ENCODE results near the gene HEATR5A. TPM values are rescaled to one million over a fixed set of nuclear protein-coding genes. Genes with fewer than 3 reads are reported as not detected.

The HEATR5A gene
- total and polyA plus RNA-seq, 8 donors, result 3.6 to 92.8 (median 20.7) TPM

DNA sequence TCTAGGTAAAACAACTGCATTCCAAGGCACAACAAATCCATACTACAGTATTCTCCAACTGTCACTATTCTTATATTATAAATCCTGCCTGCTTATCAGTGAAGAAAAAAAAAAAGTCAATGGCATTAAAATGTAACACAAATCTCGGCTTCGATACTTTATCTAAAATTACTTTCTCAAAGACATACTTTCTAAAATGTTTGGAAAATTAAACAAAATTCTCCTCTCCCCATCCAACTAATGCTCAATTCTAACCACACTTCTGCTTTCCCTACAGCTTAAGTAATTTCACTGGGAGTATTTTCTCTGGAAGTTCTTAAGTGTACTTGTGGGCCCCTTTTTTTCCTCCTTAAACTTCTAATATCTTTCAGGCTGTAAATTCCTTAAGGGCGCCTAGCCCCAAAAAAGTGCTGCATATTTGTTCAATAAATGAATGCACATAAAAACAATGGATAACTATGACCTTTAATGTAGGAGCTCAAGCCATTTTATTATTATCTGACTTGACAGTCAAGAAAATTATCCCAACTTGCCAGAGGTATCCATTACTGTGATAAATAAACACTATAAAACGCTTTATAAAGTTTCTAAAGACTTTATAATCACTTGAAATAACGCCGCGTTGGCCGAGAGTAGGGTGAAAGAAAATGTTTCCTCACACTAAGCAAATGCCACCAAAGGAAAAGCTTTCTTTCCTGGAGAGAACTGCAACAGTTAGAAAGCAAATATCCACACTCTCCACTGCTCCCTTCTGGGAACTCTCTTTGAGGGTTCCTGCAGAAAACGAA is 977 bp downstream of the HEATR5A start:
- 5 to 8% (median 8%) methylated on average over 9 of the region's 9 CpGs for WGBS, 5 donors
- no peaks in the 10 kb centered on the region for H3K27me3 ChIP-seq
- H3K4me3 ChIP-seq, result peak overlapping the region; percentile 79 to 98 (median 96)
- no peak for DNase-seq
- H3K27ac ChIP-seq, result peak overlapping the region; percentile 84 to 97 (median 91)
- no peak for TF ChIP-seq EP300 (IDR thresholded peaks at IDR 0.05)
- peak in 1 of 3 donors; percentile 11 for TF ChIP-seq POLR2AphosphoS5 (IDR thresholded peaks at IDR 0.05)
- no peaks in the 10 kb centered on the region for H3K9me3 ChIP-seq
- H3K36me3 ChIP-seq, result no peaks in the 10 kb centered on the region
- intact Hi-C loops (cut with DNase I; ENCODE audit: low total_unique reads), result no loop called here
- H3K4me1 ChIP-seq, result peaks cover 12 to 47% (median 31%) of the 10 kb centered on the region in 4 donors

DNA sequence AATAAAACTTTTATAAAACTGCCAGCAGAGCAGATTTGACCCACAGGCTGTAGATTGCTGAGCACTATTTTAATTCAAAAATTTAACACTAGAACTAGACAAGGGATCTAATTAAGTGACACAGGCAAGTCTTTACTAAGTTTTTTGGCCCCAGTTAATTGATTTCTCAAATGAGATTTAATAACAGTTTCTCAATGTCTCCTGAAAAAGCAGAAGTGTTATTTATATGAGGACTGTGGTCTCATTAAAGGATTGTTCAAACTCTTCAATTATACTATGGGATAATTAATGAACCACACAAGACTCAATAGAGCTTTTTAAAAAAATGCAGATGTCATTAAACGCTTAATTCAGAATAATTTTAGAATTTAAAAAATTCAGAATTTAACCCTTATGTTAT is 1.9 kb downstream of the HEATR5A start:
- H3K4me3 ChIP-seq, result no peak overlapping the region
- peak overlapping the region in 2 of 5 donors; percentile 91 for H3K27ac ChIP-seq
- no peak for DNase-seq
- 46 to 60% (median 48%) methylated on average over 1 of the region's 1 CpG for WGBS, 5 donors
- intact Hi-C loops (cut with DNase I; ENCODE audit: low total_unique reads), result no loop called here
- no peaks in the 10 kb centered on the region for H3K9me3 ChIP-seq
- H3K4me1 ChIP-seq, result peaks cover 14 to 56% (median 37%) of the 10 kb centered on the region in 4 donors
- H3K36me3 ChIP-seq, result no peaks in the 10 kb centered on the region
- TF ChIP-seq POLR2AphosphoS5 (IDR thresholded peaks at IDR 0.05) (no peak), EP300 (IDR thresholded peaks at IDR 0.05) (no peak), POLR2A (IDR thresholded peaks at IDR 0.05) (no peak)
- TF ChIP-seq, protein P1, sequence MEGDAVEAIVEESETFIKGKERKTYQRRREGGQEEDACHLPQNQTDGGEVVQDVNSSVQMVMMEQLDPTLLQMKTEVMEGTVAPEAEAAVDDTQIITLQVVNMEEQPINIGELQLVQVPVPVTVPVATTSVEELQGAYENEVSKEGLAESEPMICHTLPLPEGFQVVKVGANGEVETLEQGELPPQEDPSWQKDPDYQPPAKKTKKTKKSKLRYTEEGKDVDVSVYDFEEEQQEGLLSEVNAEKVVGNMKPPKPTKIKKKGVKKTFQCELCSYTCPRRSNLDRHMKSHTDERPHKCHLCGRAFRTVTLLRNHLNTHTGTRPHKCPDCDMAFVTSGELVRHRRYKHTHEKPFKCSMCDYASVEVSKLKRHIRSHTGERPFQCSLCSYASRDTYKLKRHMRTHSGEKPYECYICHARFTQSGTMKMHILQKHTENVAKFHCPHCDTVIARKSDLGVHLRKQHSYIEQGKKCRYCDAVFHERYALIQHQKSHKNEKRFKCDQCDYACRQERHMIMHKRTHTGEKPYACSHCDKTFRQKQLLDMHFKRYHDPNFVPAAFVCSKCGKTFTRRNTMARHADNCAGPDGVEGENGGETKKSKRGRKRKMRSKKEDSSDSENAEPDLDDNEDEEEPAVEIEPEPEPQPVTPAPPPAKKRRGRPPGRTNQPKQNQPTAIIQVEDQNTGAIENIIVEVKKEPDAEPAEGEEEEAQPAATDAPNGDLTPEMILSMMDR (IDR thresholded peaks at IDR 0.05), result no peak
- no peaks in the 10 kb centered on the region for H3K27me3 ChIP-seq

DNA sequence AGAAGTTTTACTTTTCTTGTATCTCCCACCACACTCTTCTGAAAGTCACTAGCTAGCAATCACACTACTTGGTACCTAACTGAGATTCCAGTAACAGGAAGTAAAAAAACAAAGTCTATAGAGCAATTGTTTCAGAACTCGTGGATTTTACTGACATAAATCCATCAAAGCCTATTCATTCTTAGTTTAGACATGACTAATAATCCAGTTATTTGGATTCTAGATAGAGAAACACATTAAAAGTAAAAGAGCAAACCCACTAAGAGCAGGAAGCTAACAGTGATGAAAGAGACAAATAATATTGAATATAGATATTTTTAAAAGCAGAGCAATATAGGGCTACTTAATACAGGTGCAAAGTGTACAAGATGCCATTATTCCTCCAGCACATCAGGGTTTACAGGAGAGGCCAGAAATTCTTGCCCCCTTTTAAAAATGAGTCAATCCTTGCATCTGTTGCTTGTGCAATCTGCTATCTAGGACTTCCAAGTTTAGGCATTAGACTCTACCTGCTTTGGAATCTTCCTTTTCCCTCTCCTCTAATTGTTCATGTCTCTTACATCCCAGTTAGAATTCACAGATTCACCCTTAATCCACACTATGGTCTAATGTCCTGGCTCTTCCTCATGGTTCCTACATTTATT is 6.0 kb downstream of the HEATR5A start:
- Histone ChIP-seq H3K36me3 (no peaks in the 10 kb centered on the region), H3K4me1 (peaks cover 10 to 73% (median 47%) of the 10 kb centered on the region in 4 donors), H3K4me3 (no peak overlapping the region), H3K27ac (no peak overlapping the region), H3K27me3 (no peaks in the 10 kb centered on the region), H3K9me3 (no peaks in the 10 kb centered on the region)
- TF ChIP-seq POLR2A (IDR thresholded peaks at IDR 0.05) (no peak), POLR2AphosphoS5 (IDR thresholded peaks at IDR 0.05) (no peak), EP300 (IDR thresholded peaks at IDR 0.05) (no peak)
- TF ChIP-seq, protein P1 (IDR thresholded peaks at IDR 0.05), result no peak
- intact Hi-C loops (cut with DNase I; ENCODE audit: low total_unique reads), result no loop called here
- no peak for DNase-seq
- WGBS, 5 donors, result 4 to 25% (median 14%) methylated on average over 1 of the region's 1 CpG

DNA sequence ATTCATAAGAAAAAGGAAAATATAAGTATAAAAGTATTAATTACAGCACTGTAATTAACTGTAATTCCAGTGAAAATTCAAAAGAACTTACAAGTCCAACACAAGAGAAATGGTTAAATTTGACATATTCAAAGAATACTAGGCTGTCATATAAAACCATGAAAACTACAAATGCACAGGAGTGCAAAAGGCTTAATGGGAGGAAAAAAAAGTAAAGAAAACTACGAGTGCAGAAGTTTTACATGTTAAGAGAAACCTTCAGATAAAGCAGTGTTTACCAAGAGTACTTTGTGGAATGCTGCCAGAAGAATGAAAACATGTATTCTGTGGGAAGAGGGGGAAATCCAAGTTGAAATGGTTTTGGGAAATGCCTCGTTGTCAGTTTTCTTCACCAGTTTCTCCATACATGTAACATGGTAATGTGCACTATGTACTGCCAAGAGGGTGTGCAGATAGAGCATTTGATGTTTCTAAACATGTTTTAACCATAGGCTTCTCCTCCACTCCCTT is 9.1 kb downstream of the HEATR5A start:
- intact Hi-C loops (cut with DNase I; ENCODE audit: low total_unique reads), result no loop called here
- Histone ChIP-seq H3K27me3 (no peaks in the 10 kb centered on the region), H3K9me3 (no peaks in the 10 kb centered on the region), H3K4me3 (no peak overlapping the region), H3K27ac (no peak overlapping the region), H3K4me1 (peaks cover 4 to 53% (median 33%) of the 10 kb centered on the region in 4 donors), H3K36me3 (no peaks in the 10 kb centered on the region)
- 4 to 18% (median 8%) methylated on average over 2 of the region's 2 CpGs for WGBS, 5 donors
- no peak for TF ChIP-seq EP300 (IDR thresholded peaks at IDR 0.05)
- TF ChIP-seq POLR2A (IDR thresholded peaks at IDR 0.05), result no peak
- TF ChIP-seq, protein P1 (IDR thresholded peaks at IDR 0.05), result no peak
- TF ChIP-seq POLR2AphosphoS5 (IDR thresholded peaks at IDR 0.05), result no peak
- DNase-seq, result peak in 1 of 2 donors; percentile 54
